ENCODE measurements around the gene UBAP2L.
"Not testable (repeated sequence)": the region's sequence is repeated elsewhere in the genome, so short reads cannot be mapped to it uniquely, and the experiment has no call there.

UBAP2L gene

DNA sequence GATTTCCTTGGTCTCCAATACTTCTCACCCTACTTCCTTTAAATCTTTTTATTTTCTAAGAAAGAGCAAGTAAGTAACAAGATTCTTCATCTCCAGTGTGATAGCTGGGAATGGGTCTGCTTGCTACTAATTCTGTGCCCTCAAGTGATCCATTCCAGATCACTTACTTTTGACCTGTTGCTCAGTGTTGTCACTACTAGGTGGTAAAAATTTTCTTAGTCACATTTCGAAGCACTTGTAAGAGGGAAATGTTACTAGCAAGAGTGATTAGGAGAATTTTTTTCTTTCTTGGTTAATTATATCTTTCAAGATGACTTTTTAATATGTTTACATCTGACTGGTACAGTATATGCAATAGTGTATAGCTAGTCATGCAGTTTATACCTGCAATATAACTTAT, 2.2 kb downstream of the UBAP2L start:
- Histone ChIP-seq H2AFZ (ENCODE audit: low read depth, low read length, severe bottlenecking) (no peak overlapping the region), H3F3A (ENCODE audit: insufficient read depth) (0 out of 2 replicates have a peak, but pooled peaks cover 7% of the 10 kb centered on the region), H3K27me3 (ENCODE audit: low read length) (no peaks in the 10 kb centered on the region), H3K4me2 (ENCODE audit: low read depth, low read length, poor library complexity, severe bottlenecking) (peak overlapping the region; percentile 98), H3K27ac (ENCODE audit: low read depth, low read length) (no peak overlapping the region), H3K9me3 (ENCODE audit: insufficient read depth, low read length) (no peaks in the 10 kb centered on the region), H4K20me1 (ENCODE audit: low read depth, low read length) (peaks cover 30% of the 10 kb centered on the region), H3K4me3 (ENCODE audit: insufficient read depth, low read length, poor library complexity, severe bottlenecking) (peak overlapping the region; percentile 85), H3K36me3 (ENCODE audit: low read length) (peaks cover 26% of the 10 kb centered on the region), H3K79me2 (ENCODE audit: insufficient read depth, low read length) (peaks cover 90% of the 10 kb centered on the region), H3K9ac (ENCODE audit: low read length) (no peak overlapping the region), H3K9me2 (replicated peaks; ENCODE audit: insufficient read depth, low read length) (no peaks in the 10 kb centered on the region)
- TF ChIP-seq EZH2phosphoT487 (conservative IDR thresholded peaks at IDR 0.05; ENCODE audit: low read length) (no peak), CTCF (IDR thresholded peaks at IDR 0.05; ENCODE audit: insufficient read depth, low read length, poor library complexity, severe bottlenecking) (no peak)

DNA sequence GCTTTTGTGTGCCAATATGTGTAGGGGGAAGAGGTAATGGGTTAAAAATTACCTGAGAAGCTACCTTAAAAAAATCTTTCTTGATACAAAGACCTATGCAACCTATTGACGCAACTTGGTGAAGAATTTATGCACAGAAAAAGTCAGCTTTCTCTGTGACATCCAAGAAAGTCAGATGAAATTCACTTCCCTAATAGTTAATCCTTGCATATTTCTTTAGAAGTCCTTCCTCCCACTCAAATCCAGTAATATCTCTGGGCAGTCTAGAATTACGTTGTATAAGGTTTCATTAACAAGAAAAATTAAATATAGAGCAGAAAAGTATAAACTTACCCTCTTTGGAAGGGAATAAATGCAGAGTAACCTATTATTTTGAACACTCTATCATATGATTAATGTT, 2.9 kb downstream of the UBAP2L start:
- peaks cover 27% of the 10 kb centered on the region for H3K36me3 ChIP-seq (ENCODE audit: low read length)
- no peak overlapping the region for H3K4me3 ChIP-seq (ENCODE audit: insufficient read depth, low read length, poor library complexity, severe bottlenecking)
- no peak overlapping the region for H2AFZ ChIP-seq (ENCODE audit: low read depth, low read length, severe bottlenecking)
- H3K27ac ChIP-seq (ENCODE audit: low read depth, low read length), result no peak overlapping the region
- peak overlapping the region; percentile 98 for H3K4me2 ChIP-seq (ENCODE audit: low read depth, low read length, poor library complexity, severe bottlenecking)
- H3K9me3 ChIP-seq (ENCODE audit: insufficient read depth, low read length), result no peaks in the 10 kb centered on the region
- H3K79me2 ChIP-seq (ENCODE audit: insufficient read depth, low read length), result peaks cover 83% of the 10 kb centered on the region
- no peaks in the 10 kb centered on the region for H3K27me3 ChIP-seq (ENCODE audit: low read length)
- H4K20me1 ChIP-seq (ENCODE audit: low read depth, low read length), result peaks cover 30% of the 10 kb centered on the region
- H3F3A ChIP-seq (ENCODE audit: insufficient read depth), result 0 out of 2 replicates have a peak, but pooled peaks cover 7% of the 10 kb centered on the region
- 0 out of 2 replicates have a peak overlapping the region, but pooled peaks have one; percentile 3 for H3K9ac ChIP-seq (ENCODE audit: low read length)
- no peak for TF ChIP-seq CTCF (IDR thresholded peaks at IDR 0.05; ENCODE audit: insufficient read depth, low read length, poor library complexity, severe bottlenecking)
- TF ChIP-seq EZH2phosphoT487 (conservative IDR thresholded peaks at IDR 0.05; ENCODE audit: low read length), result no peak
- H3K9me2 ChIP-seq (replicated peaks; ENCODE audit: insufficient read depth, low read length), result no peaks in the 10 kb centered on the region

DNA sequence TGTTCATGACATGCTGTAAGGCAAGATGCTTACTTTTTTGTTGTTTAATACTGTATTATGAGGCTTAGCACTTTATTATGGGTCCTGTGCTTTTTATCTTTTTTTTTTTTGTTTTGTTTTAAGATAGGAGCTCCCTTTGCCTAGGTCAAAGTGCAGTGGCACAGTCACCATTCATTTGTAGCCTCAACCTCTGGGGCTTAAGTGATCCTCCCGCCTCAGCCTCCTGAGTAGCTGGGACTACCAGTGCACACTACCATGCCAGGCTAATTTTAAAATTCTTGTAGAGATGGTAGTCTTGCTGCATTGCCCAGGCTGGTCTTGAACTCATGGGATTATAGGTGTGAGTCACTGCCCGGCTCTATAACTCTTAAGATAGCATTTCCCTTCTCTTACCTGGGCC, 4.6 kb downstream of the UBAP2L start:
- Histone ChIP-seq H3K36me3 (ENCODE audit: low read length) (peaks cover 37% of the 10 kb centered on the region), H2AFZ (ENCODE audit: low read depth, low read length, severe bottlenecking) (no peak overlapping the region), H3K27ac (ENCODE audit: low read depth, low read length) (no peak overlapping the region), H3F3A (ENCODE audit: insufficient read depth) (0 out of 2 replicates have a peak, but pooled peaks cover 7% of the 10 kb centered on the region), H4K20me1 (ENCODE audit: low read depth, low read length) (peaks cover 30% of the 10 kb centered on the region), H3K9me2 (replicated peaks; ENCODE audit: insufficient read depth, low read length) (no peaks in the 10 kb centered on the region), H3K4me3 (ENCODE audit: insufficient read depth, low read length, poor library complexity, severe bottlenecking) (no peak overlapping the region), H3K4me2 (ENCODE audit: low read depth, low read length, poor library complexity, severe bottlenecking) (no peak overlapping the region), H3K27me3 (ENCODE audit: low read length) (no peaks in the 10 kb centered on the region), H3K79me2 (ENCODE audit: insufficient read depth, low read length) (peaks cover 78% of the 10 kb centered on the region), H3K9ac (ENCODE audit: low read length) (no peak overlapping the region), H3K9me3 (ENCODE audit: insufficient read depth, low read length) (no peaks in the 10 kb centered on the region)
- no peak for TF ChIP-seq EZH2phosphoT487 (conservative IDR thresholded peaks at IDR 0.05; ENCODE audit: low read length)

- H3K79me2 ChIP-seq (ENCODE audit: insufficient read depth, low read length), result peaks cover 46% of the 10 kb centered on the region
- not testable (repeated sequence) for H3K4me3 ChIP-seq (ENCODE audit: insufficient read depth, low read length, poor library complexity, severe bottlenecking); H3K9me3 ChIP-seq (ENCODE audit: insufficient read depth, low read length); H3K9me2 ChIP-seq (replicated peaks; ENCODE audit: insufficient read depth, low read length); H3K9ac ChIP-seq (ENCODE audit: low read length); H2AFZ ChIP-seq (ENCODE audit: low read depth, low read length, severe bottlenecking); H4K20me1 ChIP-seq (ENCODE audit: low read depth, low read length); H3K27ac ChIP-seq (ENCODE audit: low read depth, low read length); H3K4me2 ChIP-seq (ENCODE audit: low read depth, low read length, poor library complexity, severe bottlenecking); H3F3A ChIP-seq (ENCODE audit: insufficient read depth); H3K27me3 ChIP-seq (ENCODE audit: low read length)
- H3K36me3 ChIP-seq (ENCODE audit: low read length), result peaks cover 47% of the 10 kb centered on the region; the same call in 1 of the 2 replicates
Measured at GRCh38 chr1:154231112-154231511, 10.4 kb downstream of the UBAP2L start.

DNA sequence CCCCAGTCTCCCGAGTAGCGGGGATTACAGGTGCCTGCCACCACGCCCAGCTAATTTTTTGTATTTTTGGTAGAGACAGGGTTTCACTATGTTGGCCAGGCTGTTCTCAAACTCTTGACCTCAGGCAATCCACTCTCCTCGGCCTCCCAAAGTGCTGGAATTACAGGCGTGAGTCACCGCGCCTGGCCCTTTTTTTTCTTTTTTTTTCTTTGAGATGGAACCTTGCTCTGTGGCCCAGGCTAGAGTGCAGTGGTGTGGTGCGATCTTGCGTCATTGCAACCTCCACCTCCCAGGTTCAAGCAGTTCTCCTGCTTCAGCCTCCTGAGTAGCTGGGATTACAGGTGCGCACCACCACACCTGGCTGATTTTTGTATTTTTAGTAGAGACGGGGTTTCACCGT, 12.4 kb downstream of the UBAP2L start:
- H3K9ac ChIP-seq (ENCODE audit: low read length); H3K4me3 ChIP-seq (ENCODE audit: insufficient read depth, low read length, poor library complexity, severe bottlenecking); H3F3A ChIP-seq (ENCODE audit: insufficient read depth); H3K9me3 ChIP-seq (ENCODE audit: insufficient read depth, low read length); H4K20me1 ChIP-seq (ENCODE audit: low read depth, low read length); H2AFZ ChIP-seq (ENCODE audit: low read depth, low read length, severe bottlenecking); H3K4me2 ChIP-seq (ENCODE audit: low read depth, low read length, poor library complexity, severe bottlenecking); H3K27me3 ChIP-seq (ENCODE audit: low read length); H3K9me2 ChIP-seq (replicated peaks; ENCODE audit: insufficient read depth, low read length); H3K27ac ChIP-seq (ENCODE audit: low read depth, low read length): not testable (repeated sequence)
- Histone ChIP-seq H3K36me3 (ENCODE audit: low read length) (peaks cover 58% of the 10 kb centered on the region), H3K79me2 (ENCODE audit: insufficient read depth, low read length) (peaks cover 49% of the 10 kb centered on the region; the same call in 1 of the 2 replicates)

All from SU-DHL-6 (cell line).